Breast epithelium (tissue), 3 donors: ENCODE results near the gene FYB1.

Experiments
- CTCF ChIP-seq, 3 donors: fragments of 450-650 bp; IDR thresholded peaks; one replicate each; pipeline ENCODE4 v1.5.1; 2016 to 2017; ENCODE audit warnings: antibody characterized with exemption in 3 of 3, mild to moderate bottlenecking in 3 of 3, moderate library complexity in 3 of 3
- POLR2A ChIP-seq: fragments of 450-650 bp; IDR thresholded peaks from one replicate; pipeline ENCODE4 v1.6.1; 2016; ENCODE audit warnings: antibody characterized with exemption, mild to moderate bottlenecking, moderate library complexity
- POLR2AphosphoS5 ChIP-seq, 3 donors: sonication (generic); formaldehyde crosslinking; IDR thresholded peaks; one replicate each; pipeline ENCODE4 v1.6.1; 2017; ENCODE audit warnings: antibody characterized with exemption in 3 of 3

GRCh38 chr5:39107350-39107749 is 112.0 kb downstream of the FYB1 start:
- TF ChIP-seq CTCF (IDR thresholded peaks at IDR 0.05) = no peak
- TF ChIP-seq POLR2A = no peak
- no peak for TF ChIP-seq POLR2AphosphoS5 (IDR thresholded peaks at IDR 0.05)
